ENCODE measurements around the gene CDK2.
A peak's percentile ranks its signal among the peaks of the same experiment; 100 is the strongest.

The CDK2 gene

DNA sequence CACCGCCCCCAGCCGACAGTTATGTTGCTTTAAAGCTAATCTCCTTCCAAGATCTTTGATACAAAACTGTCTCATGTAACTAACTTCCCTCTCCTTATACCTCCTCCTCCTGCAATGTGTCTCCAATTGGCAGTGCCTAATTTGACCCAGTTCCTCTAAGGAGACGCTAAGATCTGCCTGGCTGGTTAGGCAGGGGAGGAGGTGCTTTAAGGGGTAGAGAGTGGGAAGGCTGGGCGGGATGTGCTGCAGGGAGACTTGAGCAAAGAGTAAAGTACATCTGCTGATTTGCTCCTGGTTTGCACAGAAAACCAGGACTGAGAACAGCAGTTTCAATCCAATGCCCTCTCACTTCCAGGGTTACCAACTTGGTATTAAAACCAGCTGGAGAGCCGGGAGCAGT, 46.9 kb downstream of the CDK2 start:
- Histone ChIP-seq H3K4me2 (ENCODE audit: low read length) (no peak overlapping the region), H3K9me3 (ENCODE audit: control insufficient read depth, low read length) (no peaks in the 10 kb centered on the region), H2AFZ (no peak overlapping the region), H3K79me2 (peaks cover 3% of the 10 kb centered on the region), H3K4me1 (peaks cover 15% of the 10 kb centered on the region), H3K27me3 (ENCODE audit: control insufficient read depth, insufficient read depth, low read length) (no peaks in the 10 kb centered on the region), H3K4me3 (ENCODE audit: low read depth, low read length) (no peak overlapping the region), H3K27ac (peak overlapping the region; percentile 51), H3K9ac (no peak overlapping the region), H3K36me3 (ENCODE audit: control insufficient read depth, insufficient read depth, low read length) (no peaks in the 10 kb centered on the region)
- TF ChIP-seq, protein P1, sequence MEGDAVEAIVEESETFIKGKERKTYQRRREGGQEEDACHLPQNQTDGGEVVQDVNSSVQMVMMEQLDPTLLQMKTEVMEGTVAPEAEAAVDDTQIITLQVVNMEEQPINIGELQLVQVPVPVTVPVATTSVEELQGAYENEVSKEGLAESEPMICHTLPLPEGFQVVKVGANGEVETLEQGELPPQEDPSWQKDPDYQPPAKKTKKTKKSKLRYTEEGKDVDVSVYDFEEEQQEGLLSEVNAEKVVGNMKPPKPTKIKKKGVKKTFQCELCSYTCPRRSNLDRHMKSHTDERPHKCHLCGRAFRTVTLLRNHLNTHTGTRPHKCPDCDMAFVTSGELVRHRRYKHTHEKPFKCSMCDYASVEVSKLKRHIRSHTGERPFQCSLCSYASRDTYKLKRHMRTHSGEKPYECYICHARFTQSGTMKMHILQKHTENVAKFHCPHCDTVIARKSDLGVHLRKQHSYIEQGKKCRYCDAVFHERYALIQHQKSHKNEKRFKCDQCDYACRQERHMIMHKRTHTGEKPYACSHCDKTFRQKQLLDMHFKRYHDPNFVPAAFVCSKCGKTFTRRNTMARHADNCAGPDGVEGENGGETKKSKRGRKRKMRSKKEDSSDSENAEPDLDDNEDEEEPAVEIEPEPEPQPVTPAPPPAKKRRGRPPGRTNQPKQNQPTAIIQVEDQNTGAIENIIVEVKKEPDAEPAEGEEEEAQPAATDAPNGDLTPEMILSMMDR (IDR thresholded peaks at IDR 0.05): no peak

DNA sequence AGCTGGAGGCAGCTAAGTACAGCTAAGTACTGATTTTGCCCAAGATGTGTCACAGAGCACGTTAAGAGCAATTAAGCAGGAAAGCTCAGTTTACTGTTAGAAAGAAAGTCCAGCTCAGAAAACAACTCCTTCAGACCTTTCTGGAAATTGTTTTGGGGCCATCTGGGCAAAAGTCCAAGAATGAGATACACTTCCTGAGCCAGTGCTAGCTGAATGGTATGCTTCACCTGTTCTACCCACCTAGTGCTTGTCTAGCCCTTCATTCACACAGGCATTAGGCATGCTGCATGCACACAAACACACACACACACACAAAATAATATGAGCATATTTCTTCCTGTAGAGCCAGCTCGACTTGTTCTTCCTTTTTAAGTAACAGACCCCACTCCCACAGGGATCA, 47.6 kb downstream of the CDK2 start:
- H3K4me1 ChIP-seq: peaks cover 15% of the 10 kb centered on the region
- no peak overlapping the region for H2AFZ ChIP-seq
- H3K4me2 ChIP-seq (ENCODE audit: low read length): peak overlapping the region; percentile 31
- no peaks in the 10 kb centered on the region for H3K9me3 ChIP-seq (ENCODE audit: control insufficient read depth, low read length)
- no peak overlapping the region for H3K4me3 ChIP-seq (ENCODE audit: low read depth, low read length)
- H3K36me3 ChIP-seq (ENCODE audit: control insufficient read depth, insufficient read depth, low read length): no peaks in the 10 kb centered on the region
- H3K27ac ChIP-seq: peak overlapping the region; percentile 51
- peaks cover 3% of the 10 kb centered on the region for H3K79me2 ChIP-seq
- TF ChIP-seq, protein P1 (IDR thresholded peaks at IDR 0.05): no peak
- no peaks in the 10 kb centered on the region for H3K27me3 ChIP-seq (ENCODE audit: control insufficient read depth, insufficient read depth, low read length)
- no peak overlapping the region for H3K9ac ChIP-seq

- H3K27me3 ChIP-seq (ENCODE audit: control insufficient read depth, insufficient read depth, low read length): no peaks in the 10 kb centered on the region
- H3K4me2 ChIP-seq (ENCODE audit: low read length): no peak overlapping the region
- peaks cover 3% of the 10 kb centered on the region for H3K79me2 ChIP-seq
- H3K4me3 ChIP-seq (ENCODE audit: low read depth, low read length): no peak overlapping the region
- H3K9ac ChIP-seq: no peak overlapping the region
- TF ChIP-seq, protein P1 (IDR thresholded peaks at IDR 0.05): no peak
- peaks cover 23% of the 10 kb centered on the region for H3K4me1 ChIP-seq
- no peak overlapping the region for H3K27ac ChIP-seq
- no peaks in the 10 kb centered on the region for H3K36me3 ChIP-seq (ENCODE audit: control insufficient read depth, insufficient read depth, low read length)
- no peak overlapping the region for H2AFZ ChIP-seq
- no peaks in the 10 kb centered on the region for H3K9me3 ChIP-seq (ENCODE audit: control insufficient read depth, low read length)
These were observed 50.6 kb downstream of the CDK2 start for GRCh38 chr12:56017181-56017580.

GRCh38 chr12:56018356-56018755, 51.7 kb downstream of the CDK2 start:
- Histone ChIP-seq H3K79me2 (peaks cover 6% of the 10 kb centered on the region), H3K4me3 (ENCODE audit: low read depth, low read length) (no peak overlapping the region), H3K4me2 (ENCODE audit: low read length) (no peak overlapping the region), H3K4me1 (peaks cover 26% of the 10 kb centered on the region), H3K9me3 (ENCODE audit: control insufficient read depth, low read length) (no peaks in the 10 kb centered on the region), H3K27ac (no peak overlapping the region), H3K9ac (no peak overlapping the region), H3K27me3 (ENCODE audit: control insufficient read depth, insufficient read depth, low read length) (no peaks in the 10 kb centered on the region), H2AFZ (no peak overlapping the region), H3K36me3 (ENCODE audit: control insufficient read depth, insufficient read depth, low read length) (no peaks in the 10 kb centered on the region)
- TF ChIP-seq, protein P1 (IDR thresholded peaks at IDR 0.05): no peak

DNA sequence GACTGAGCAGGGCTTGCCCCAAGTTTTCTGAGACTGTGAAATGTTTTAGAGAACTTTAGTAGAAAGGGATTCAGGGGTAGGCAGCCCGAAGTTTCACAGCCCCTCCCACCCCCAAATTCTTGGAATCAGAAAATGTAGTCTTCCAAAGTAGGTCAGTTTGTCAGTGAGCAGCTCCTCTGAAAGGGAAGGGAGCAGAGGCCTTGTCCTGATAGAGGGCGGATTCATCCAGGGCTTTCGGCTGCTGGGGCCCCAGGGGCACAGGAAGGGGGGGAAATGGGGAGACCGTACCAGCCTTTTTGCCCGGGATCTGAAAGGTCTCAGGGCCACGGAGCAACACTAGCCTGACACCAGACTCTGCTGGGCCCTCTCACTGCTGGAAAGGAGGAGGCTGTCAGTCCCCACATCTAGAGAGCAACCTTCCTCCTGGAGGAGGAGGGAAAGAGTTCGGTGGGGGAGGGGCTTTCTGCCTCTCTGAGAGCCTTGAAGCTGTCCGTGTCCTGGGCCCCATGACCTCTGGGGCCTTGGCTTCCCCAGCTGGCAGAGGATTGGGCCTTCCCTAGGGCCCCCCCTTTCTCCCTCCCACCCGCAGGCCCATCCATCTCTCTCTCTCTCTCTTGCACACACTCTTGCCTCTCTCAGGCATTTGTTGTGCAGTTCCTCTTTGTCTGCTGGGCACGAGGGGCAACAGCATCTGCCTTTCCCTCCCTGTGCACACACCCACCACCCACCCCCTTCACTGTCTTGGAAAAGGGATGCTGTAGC, 54.0 kb downstream of the CDK2 start, which contains the start of gene IKZF4:
Gene IKZF4, plus strand, starts transcription at position 621 of the 762 bp plus-strand sequence. CDS start 451 bp downstream, outside the sequence.
- peak within 1 kb of the TSS; percentile 3 for H3K9ac ChIP-seq
- H3K9me3 ChIP-seq (ENCODE audit: control insufficient read depth, low read length): no peaks in the 10 kb centered on the region
- peak within 1 kb of the TSS; percentile 94 for H3K27ac ChIP-seq

More for the DNA sequence above, 54.0 kb downstream of the CDK2 start, which contains the start of gene IKZF4:
- Histone ChIP-seq H3K4me2 (ENCODE audit: low read length) (peak within 1 kb of the TSS; percentile 65), H2AFZ (peak within 1 kb of the TSS; percentile 82), H3K79me2 (peaks cover 17% of the 10 kb centered on the region), H3K4me1 (peaks cover 20% of the 10 kb centered on the region), H3K27me3 (ENCODE audit: control insufficient read depth, insufficient read depth, low read length) (no peaks in the 10 kb centered on the region), H3K4me3 (ENCODE audit: low read depth, low read length) (peak within 1 kb of the TSS; percentile 28), H3K36me3 (ENCODE audit: control insufficient read depth, insufficient read depth, low read length) (no peaks in the 10 kb centered on the region)
- TF ChIP-seq, protein P1 (IDR thresholded peaks at IDR 0.05): no peak
